ENCODE measurements around the gene SLX4IP.
A peak's percentile ranks its signal among the peaks of the same experiment; 100 is the strongest.

The SLX4IP gene

GRCh38 chr20:10551732-10552724, 116.9 kb downstream of the SLX4IP start:
- DNase-seq (ENCODE audit: low spot score) = peak; percentile 56

DNA sequence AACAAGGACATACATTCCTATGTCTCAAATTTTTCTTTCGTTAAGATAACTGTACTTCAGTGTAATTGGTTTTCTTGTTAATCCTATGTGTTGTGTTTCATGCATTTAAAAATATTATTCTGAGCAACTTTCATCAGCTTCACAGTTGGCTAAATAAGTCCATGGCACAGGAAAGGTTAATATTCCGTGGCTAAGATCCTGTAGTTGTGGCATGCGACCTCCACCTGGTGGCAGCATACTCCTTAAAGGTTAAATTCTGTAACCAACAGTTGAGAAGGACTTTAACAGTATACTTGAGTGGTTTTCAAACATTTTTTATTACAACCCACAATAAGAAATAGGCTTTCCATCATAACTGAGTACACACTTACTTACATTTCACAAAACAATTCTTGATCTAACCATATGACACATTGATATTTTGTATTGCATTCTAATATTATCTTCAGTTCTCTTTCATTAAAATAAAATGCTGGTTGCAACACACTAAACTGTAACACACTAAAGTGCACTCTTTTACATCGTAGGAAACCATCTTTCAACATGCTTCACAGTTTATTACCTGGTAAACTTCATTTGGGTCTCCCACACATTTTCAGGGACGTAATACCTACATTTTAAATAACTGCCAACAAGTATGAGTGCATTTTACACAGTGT, 118.3 kb downstream of the SLX4IP start:
- peak; percentile 49 for DNase-seq (ENCODE audit: low spot score)

GRCh38 chr20:10554285-10554684, 119.2 kb downstream of the SLX4IP start:
- DNase-seq (ENCODE audit: low spot score) = no peak

GRCh38 chr20:10555393-10555792, 120.3 kb downstream of the SLX4IP start:
- no peak for DNase-seq (ENCODE audit: low spot score)

DNA sequence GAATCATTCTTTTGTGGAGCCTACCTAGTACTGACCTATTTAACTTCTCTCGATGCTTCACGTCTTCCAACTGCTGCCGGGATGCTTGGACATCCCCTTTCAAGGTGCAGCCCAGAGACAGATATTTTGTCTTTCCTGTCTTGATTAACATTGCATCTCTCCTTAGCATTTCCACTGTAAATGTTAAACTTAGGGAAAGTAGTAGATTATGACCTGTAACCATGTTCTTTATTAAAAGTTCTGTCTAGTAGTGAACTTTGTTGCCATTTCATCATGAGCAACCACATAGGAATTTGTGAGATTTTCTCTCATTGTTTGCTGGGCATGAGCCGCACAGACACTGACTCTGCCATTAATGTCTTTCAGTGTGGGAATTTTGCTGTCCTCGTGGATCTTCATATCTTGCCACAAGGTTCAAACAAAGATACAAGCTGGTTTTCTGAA, 120.8 kb downstream of the SLX4IP start:
- no peak for DNase-seq (ENCODE audit: low spot score)

DNA sequence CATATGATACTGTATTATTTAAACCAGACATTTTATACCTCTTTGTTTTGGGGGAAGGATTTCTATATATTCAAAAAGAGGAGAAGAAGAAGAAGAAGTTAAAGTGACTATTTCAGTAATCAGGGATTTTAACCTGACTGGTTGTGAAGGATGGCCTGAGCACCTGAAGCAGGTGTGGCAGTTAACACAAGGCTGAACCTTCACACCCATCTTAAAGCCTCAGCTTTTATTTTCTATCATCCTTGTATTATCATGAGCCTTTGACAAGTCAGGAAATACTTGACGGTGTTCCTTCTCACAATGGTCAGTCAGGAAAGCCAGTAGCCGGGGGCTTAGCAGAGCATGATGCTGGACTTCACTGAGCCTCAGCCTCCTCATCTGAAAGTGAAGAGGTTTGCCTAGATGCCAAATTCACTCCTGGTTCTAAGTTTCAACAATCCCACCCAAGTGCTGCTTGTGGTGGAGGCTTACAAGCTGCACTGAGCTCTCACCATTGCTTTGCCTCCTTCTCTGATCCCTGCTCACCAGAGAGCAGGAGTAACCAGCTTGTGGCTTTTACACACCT, 121.5 kb downstream of the SLX4IP start:
- DNase-seq (ENCODE audit: low spot score) = no peak

- DNase-seq (ENCODE audit: low spot score) = no peak
These were observed 122.6 kb downstream of the SLX4IP start for GRCh38 chr20:10557685-10558084.

DNA sequence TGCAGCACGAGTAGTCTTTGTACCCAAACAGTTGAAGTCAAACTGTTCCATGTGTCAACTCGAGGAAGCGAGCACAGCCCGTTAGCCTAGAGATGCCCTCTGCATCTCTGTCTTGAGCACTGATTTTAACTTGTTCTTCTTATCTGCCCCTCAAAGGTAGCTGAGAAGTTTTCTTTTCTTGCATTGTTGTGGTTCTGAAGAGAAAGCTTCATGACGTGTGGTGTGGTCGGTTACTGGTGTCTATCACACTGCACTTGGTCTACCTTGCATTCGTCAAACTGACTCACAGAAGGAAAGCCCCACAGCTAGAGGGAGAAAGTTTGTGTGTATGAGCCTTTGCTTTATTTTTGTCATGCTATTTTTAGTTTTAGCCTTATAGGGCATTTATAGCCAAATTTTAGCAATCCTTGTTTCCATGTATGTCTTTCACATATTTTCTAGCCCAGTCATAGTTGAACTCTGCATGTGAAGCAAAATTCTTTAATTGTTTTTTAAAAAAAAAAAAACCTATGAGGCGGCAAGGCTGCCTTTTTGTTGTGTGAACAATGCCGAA, 123.6 kb downstream of the SLX4IP start:
- no peak for DNase-seq (ENCODE audit: low spot score)

DNA sequence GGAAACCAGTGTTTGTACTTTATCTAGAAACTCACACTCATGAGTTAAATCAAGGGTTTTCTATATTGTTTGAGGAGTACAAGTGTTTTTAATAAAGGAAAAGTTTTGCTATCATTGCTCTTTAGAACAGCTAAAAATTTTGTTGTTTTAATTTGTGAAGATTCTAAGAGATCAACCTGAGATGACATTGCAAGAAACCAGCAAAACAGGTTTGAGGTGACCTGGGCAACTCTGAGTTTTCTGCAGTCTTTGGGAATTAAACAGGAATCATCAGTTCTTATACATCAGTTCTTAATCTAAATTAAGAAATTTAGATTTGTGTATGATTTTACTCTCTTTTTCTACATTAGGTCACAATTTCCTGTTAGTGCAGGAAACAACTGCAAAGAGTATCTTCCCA, 124.2 kb downstream of the SLX4IP start:
- DNase-seq (ENCODE audit: low spot score) = no peak

- DNase-seq (ENCODE audit: low spot score) = no peak
These were observed 125.6 kb downstream of the SLX4IP start for GRCh38 chr20:10560686-10561085.

DNA sequence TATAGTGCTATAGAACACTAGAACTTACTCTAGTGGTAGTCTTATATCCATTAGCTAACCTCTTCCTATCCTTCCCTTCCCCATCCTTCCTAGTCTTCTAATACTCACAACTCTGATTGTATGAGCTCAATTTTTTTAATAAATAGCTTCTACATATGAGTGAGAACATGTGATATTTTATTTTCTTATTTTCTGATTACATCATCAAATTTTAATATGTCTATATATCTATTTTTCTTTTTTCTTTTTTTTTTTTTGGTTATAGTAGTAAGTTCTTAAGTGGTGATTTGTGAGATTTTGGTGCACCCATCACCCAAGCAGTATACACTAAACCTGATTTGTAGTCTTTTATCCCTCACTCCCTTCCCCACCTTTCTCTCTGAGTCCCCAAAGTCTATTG, 126.2 kb downstream of the SLX4IP start:
- DNase-seq (ENCODE audit: low spot score) = no peak

- DNase-seq (ENCODE audit: low spot score) = no peak
These were observed 127.8 kb downstream of the SLX4IP start for GRCh38 chr20:10562899-10563298.

- DNase-seq (ENCODE audit: low spot score) = no peak
These were observed 128.9 kb downstream of the SLX4IP start for GRCh38 chr20:10563935-10564492.

GRCh38 chr20:10565191-10565921, 130.3 kb downstream of the SLX4IP start:
- DNase-seq (ENCODE audit: low spot score) = no peak

DNA sequence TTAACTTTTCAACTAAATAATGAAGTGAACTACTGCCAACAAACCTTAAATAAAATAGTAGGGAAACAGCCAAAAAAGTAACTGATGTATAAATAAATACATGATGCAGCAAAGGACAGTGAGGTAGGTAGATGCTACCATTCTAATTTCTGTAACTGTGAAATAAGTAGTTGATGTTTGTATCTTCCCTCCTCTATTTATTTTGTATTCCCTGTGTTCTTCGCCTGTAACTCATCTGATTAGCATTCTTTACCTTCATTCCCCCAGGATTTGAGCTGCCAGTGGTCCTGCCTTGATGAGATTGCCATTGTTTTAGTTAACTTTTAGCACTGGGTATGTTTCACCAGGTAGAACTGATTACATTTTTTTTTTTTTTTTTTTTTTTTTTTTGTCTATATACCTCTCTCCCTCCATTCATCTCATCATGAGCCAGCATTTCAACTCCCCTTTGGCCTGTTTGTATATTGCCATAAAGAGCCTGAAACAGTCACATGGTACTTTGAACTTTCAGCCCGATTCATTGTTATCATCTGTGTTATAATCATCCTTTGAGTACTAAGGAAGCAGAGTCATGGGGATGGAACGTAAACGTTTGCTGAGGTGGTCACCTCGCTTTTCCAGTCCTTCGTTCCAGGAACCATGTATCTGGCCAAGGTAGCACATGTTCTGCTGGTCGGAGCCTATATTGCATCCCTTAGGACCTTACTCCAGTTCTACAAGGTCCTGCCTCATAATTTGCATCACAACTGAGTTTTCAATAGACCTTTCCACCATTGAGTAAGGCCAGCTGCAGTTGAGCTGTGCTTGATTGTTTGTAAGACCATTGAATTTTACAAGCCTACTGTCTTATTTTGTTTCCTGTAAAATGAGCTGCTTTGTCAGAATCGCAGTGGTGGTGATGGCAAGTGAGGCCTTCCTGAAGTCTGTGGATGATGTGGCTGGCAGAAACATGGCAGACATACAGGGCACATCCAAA, 131.1 kb downstream of the SLX4IP start:
- no peak for DNase-seq (ENCODE audit: low spot score)

DNA sequence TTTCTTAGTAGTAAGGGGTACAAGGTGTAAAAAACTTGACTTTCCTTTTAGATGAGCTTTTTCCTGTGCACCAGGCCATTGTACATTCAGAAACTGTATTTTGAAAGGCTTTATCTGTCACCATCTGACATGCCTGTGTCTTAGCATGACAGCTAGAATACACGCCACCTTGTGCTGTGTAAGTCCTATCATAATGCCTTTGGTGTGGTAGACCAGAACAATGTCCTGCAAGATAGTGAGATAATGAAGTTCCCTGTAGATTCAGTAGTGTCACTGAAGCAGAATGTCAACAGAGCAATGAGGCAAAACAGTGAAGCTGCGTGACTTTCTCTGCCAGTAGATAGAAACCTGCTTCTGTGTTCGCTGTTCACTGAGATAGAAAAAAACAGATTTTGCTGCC, 132.9 kb downstream of the SLX4IP start:
- DNase-seq (ENCODE audit: low spot score) = no peak

- no peak for DNase-seq (ENCODE audit: low spot score)
These were observed 136.3 kb downstream of the SLX4IP start for GRCh38 chr20:10571313-10571815.

- no peak for DNase-seq (ENCODE audit: low spot score)
These were observed 137.7 kb downstream of the SLX4IP start for GRCh38 chr20:10572853-10573252.

- DNase-seq (ENCODE audit: low spot score) = no peak
These were observed 138.3 kb downstream of the SLX4IP start for GRCh38 chr20:10573273-10573950.

DNA sequence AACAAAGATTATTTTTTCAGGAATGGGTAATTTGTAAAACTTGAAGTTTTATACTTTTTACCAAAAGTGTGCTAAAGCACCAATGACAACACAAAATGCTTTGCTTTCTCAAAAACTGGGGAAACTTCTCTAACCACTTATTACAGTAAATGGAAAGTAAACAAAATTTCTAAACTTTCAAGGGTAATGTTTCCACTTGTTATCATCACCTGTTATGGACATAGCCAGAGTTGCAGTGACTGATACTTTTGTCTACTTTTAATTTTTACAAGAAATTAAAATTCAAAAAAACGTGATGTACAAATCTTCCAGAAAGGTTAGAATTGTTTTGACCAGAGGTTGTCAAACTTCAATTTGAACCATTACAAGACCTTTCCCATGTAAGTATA, 138.8 kb downstream of the SLX4IP start:
- no peak for DNase-seq (ENCODE audit: low spot score)
